ENCODE measurements around the gene TEAD1. TPM values are rescaled to one million over a fixed set of nuclear protein-coding genes. Genes with fewer than 3 reads are reported as not detected.

The TEAD1 gene
- total and polyA plus RNA-seq, 2 donors (not counting 1 experiment from before 2014, with no cell fraction given): 88.6 to 121 TPM

DNA sequence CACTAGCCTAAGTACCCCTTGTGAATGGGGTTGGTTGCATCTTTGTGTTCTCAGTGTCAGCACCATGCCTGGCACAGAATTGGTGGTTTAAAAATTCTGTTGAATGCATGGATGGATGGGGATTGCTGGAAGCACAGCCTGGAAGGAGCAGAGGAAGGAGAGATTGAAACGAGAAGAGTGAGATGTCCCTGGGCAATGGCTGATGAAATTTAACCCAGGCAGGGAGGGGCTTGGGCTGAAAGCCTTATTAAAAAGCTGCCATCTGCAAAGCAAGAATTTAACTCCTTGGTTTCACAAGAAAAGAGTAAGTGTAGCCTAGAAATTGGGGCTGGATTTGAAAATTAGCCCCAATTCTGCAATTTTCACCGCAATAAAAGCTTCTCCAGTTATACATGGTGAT is 126.7 kb downstream of the TEAD1 start:
- Histone ChIP-seq H3K4me2 (ENCODE audit: extremely low read depth, insufficient read depth, low read length) (no peak overlapping the region), H3K79me2 (ENCODE audit: control insufficient read depth, insufficient read depth, low read length) (peaks cover 84% of the 10 kb centered on the region), H3K4me3 (replicated peaks in 1 of 4; ENCODE audit: control extremely low read depth in 1 of 4, insufficient read depth in 1 of 4, low read depth in 3 of 4, low read length in 4 of 4) (no peak overlapping the region), H3K27ac (ENCODE audit: insufficient read depth, low read length) (no peak overlapping the region), H3K36me3 (ENCODE audit: control insufficient read depth, insufficient read depth, low read length) (no peaks in the 10 kb centered on the region), H3K27me3 (ENCODE audit: control insufficient read depth, insufficient read depth, low read length) (no peaks in the 10 kb centered on the region), H4K20me1 (ENCODE audit: control insufficient read depth, extremely low read depth, insufficient read depth, low read length) (no peaks in the 10 kb centered on the region), H2AFZ (ENCODE audit: low read length) (no peak overlapping the region), H3K9ac (ENCODE audit: insufficient read depth, low read length) (no peak overlapping the region), H3K4me1 (ENCODE audit: control insufficient read depth, extremely low read depth, insufficient read depth, low read length) (peaks cover 22% of the 10 kb centered on the region), H3K9me3 (ENCODE audit: control insufficient read depth, insufficient read depth, low read depth, low read length) (no peaks in the 10 kb centered on the region)
- no peak for TF ChIP-seq EZH2 (IDR thresholded peaks at IDR 0.05; ENCODE audit: low read length, missing control alignments)
- TF ChIP-seq, protein P1, sequence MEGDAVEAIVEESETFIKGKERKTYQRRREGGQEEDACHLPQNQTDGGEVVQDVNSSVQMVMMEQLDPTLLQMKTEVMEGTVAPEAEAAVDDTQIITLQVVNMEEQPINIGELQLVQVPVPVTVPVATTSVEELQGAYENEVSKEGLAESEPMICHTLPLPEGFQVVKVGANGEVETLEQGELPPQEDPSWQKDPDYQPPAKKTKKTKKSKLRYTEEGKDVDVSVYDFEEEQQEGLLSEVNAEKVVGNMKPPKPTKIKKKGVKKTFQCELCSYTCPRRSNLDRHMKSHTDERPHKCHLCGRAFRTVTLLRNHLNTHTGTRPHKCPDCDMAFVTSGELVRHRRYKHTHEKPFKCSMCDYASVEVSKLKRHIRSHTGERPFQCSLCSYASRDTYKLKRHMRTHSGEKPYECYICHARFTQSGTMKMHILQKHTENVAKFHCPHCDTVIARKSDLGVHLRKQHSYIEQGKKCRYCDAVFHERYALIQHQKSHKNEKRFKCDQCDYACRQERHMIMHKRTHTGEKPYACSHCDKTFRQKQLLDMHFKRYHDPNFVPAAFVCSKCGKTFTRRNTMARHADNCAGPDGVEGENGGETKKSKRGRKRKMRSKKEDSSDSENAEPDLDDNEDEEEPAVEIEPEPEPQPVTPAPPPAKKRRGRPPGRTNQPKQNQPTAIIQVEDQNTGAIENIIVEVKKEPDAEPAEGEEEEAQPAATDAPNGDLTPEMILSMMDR (conservative IDR thresholded peaks at IDR 0.05 in 1 of 2, IDR thresholded peaks at IDR 0.05 in 1 of 2; ENCODE audit: low read depth in 1 of 2, low read length in 2 of 2): no peak
- DNase-seq (ENCODE audit: low read depth in 2 of 2): no peak

DNA sequence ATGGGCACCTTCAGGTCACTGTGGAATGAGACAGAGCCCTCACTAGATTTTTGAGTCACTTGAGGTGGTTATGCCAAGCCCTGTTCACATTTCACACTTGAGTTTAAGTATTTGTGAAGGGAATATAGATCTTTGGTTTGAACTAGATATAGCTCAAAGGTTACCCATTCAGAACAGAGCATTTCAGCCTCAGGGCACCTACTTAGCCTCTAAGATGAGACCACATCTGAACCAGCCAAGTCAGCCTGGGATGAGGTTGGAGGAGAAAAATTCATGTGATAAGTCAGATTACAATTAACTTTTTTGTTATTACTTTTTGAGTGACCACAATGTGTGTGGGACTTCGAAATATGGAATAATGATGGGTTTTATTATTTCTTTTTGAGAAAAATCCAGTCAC is 127.8 kb downstream of the TEAD1 start:
- no peak overlapping the region for H3K27ac ChIP-seq (ENCODE audit: insufficient read depth, low read length)
- H3K9ac ChIP-seq (ENCODE audit: insufficient read depth, low read length): no peak overlapping the region
- no peaks in the 10 kb centered on the region for H3K9me3 ChIP-seq (ENCODE audit: control insufficient read depth, insufficient read depth, low read depth, low read length)
- H3K36me3 ChIP-seq (ENCODE audit: control insufficient read depth, insufficient read depth, low read length): no peaks in the 10 kb centered on the region
- no peak for DNase-seq (ENCODE audit: low read depth in 2 of 2)
- no peak overlapping the region for H3K4me2 ChIP-seq (ENCODE audit: extremely low read depth, insufficient read depth, low read length)
- no peaks in the 10 kb centered on the region for H4K20me1 ChIP-seq (ENCODE audit: control insufficient read depth, extremely low read depth, insufficient read depth, low read length)
- H3K4me1 ChIP-seq (ENCODE audit: control insufficient read depth, extremely low read depth, insufficient read depth, low read length): peaks cover 22% of the 10 kb centered on the region
- peaks cover 88% of the 10 kb centered on the region for H3K79me2 ChIP-seq (ENCODE audit: control insufficient read depth, insufficient read depth, low read length)
- TF ChIP-seq EZH2 (IDR thresholded peaks at IDR 0.05; ENCODE audit: low read length, missing control alignments): no peak
- TF ChIP-seq, protein P1 (conservative IDR thresholded peaks at IDR 0.05 in 1 of 2, IDR thresholded peaks at IDR 0.05 in 1 of 2; ENCODE audit: low read depth in 1 of 2, low read length in 2 of 2): no peak
- no peak overlapping the region for H2AFZ ChIP-seq (ENCODE audit: low read length)
- no peak overlapping the region for H3K4me3 ChIP-seq (replicated peaks in 1 of 4; ENCODE audit: control extremely low read depth in 1 of 4, insufficient read depth in 1 of 4, low read depth in 3 of 4, low read length in 4 of 4)
- H3K27me3 ChIP-seq (ENCODE audit: control insufficient read depth, insufficient read depth, low read length): no peaks in the 10 kb centered on the region

DNA sequence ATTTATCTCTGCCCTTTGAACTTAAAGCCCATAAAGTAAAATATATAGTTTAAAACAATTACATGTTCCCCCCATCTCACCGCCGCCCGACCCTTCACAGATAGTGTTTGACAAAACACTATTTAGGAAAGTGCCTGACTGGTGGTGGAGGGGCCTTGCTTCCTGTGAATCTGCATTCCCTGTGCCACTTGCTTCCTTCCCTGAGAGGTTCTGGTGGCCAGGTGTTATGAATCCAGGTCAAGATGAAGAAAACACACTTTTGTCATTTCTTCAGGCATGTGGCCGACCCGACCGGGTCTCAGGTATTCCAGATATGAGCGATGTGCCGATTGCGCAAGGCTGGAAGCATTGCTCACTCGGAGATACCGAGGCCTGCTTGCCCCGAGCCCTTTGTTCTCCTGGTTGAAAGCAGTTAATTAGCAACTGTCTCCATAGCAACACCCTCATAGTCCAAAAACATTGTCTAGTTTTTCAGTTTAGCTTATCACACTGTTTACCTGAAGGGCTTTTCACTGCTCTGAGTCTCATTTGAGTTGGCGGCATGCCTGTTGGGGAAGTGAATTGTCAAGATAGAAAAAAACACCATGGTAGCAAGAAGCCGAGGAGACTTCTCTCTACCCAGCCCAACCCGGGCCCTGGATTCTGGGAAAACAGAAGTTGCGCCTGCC is 128.3 kb downstream of the TEAD1 start:
- no peak for TF ChIP-seq EZH2 (IDR thresholded peaks at IDR 0.05; ENCODE audit: low read length, missing control alignments)
- TF ChIP-seq, protein P1 (conservative IDR thresholded peaks at IDR 0.05 in 1 of 2, IDR thresholded peaks at IDR 0.05 in 1 of 2; ENCODE audit: low read depth in 1 of 2, low read length in 2 of 2): no peak
- Histone ChIP-seq H3K4me2 (ENCODE audit: extremely low read depth, insufficient read depth, low read length) (no peak overlapping the region), H3K79me2 (ENCODE audit: control insufficient read depth, insufficient read depth, low read length) (peaks cover 90% of the 10 kb centered on the region), H3K4me3 (replicated peaks in 1 of 4; ENCODE audit: control extremely low read depth in 1 of 4, insufficient read depth in 1 of 4, low read depth in 3 of 4, low read length in 4 of 4) (no peak overlapping the region), H3K9ac (ENCODE audit: insufficient read depth, low read length) (no peak overlapping the region), H3K27ac (ENCODE audit: insufficient read depth, low read length) (peak overlapping the region; percentile 46), H4K20me1 (ENCODE audit: control insufficient read depth, extremely low read depth, insufficient read depth, low read length) (no peaks in the 10 kb centered on the region), H3K27me3 (ENCODE audit: control insufficient read depth, insufficient read depth, low read length) (no peaks in the 10 kb centered on the region), H3K36me3 (ENCODE audit: control insufficient read depth, insufficient read depth, low read length) (no peaks in the 10 kb centered on the region), H3K9me3 (ENCODE audit: control insufficient read depth, insufficient read depth, low read depth, low read length) (no peaks in the 10 kb centered on the region), H3K4me1 (ENCODE audit: control insufficient read depth, extremely low read depth, insufficient read depth, low read length) (peaks cover 22% of the 10 kb centered on the region), H2AFZ (ENCODE audit: low read length) (no peak overlapping the region)
- peak; percentile 67 to 96 for DNase-seq (ENCODE audit: low read depth in 2 of 2)

All from fibroblast of lung (primary cell).